ENCODE results near the gene P2RX3. TPM values are rescaled to one million over a fixed set of nuclear protein-coding genes. Genes with fewer than 3 reads are reported as not detected.

Gene P2RX3
- total and polyA plus RNA-seq, 2 of the 8 experiments (the other 6 are each of a cell fraction or from before 2014, with no cell fraction given) = 0.45 to 0.47 TPM

DNA sequence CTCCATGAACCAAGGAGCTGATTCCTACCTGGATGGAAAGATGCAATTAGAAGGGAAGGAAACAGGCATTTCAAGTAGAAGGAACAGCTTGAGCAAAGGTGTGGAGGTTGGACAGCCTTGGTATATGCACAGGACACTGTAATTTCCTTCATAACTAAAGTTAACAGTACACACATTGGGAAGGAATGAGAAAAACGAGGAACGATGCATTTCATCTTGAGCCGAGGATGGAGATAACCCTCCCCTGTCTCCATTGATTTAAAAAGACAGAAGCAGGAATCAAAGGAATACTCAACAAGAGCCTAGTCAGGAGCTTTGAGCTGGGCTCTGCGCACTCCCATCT lies 54.6 kb downstream of the P2RX3 start (continued):
- no peak for TF ChIP-seq KDM1A (IDR thresholded peaks at IDR 0.05; ENCODE audit: borderline replicate concordance, low read length)
- TF ChIP-seq, protein P1, sequence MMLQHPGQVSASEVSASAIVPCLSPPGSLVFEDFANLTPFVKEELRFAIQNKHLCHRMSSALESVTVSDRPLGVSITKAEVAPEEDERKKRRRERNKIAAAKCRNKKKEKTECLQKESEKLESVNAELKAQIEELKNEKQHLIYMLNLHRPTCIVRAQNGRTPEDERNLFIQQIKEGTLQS (IDR thresholded peaks at IDR 0.05; ENCODE audit: insufficient read depth, low read depth, low read length) = no peak
- TF ChIP-seq RFX5 (IDR thresholded peaks at IDR 0.05; ENCODE audit: borderline replicate concordance, low read depth, low read length) = no peak

Measured in H1 (cell line).